Measurements from ENCODE around the gene HSPB2.
"Not testable (repeated sequence)": the region's sequence is repeated elsewhere in the genome, so short reads cannot be mapped to it uniquely, and the experiment has no call there.

HSPB2 gene

GRCh38 chr11:111916768-111917167 lies 4.2 kb downstream of the HSPB2 start:
- no peak for FAIRE-seq

DNA sequence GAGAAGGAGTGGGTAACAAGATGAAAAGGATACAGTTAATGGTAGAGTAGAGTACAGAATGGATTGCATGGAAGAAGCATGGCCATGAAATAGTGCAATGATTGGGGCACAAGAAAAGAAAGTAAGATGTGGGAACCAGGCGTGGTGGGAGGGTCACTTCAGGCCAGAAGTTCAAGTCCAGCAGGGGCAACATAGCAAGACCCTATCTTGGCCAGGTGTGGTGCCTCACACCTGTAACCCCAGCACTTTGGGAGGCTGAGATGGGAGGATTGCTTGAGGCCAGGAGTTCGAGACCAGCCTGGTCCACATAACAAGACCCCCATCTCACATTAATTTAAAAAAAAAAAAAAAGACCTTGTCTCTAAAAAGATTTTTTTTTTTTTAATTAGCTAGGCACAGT lies 4.8 kb downstream of the HSPB2 start:
- no peak for FAIRE-seq

GRCh38 chr11:111917788-111918187 lies 5.3 kb downstream of the HSPB2 start:
- FAIRE-seq, result no peak

GRCh38 chr11:111918390-111919256 lies 6.1 kb downstream of the HSPB2 start, which contains the start of gene C11orf52:
TSS of gene C11orf52 (plus strand) at chr11:111918913. CDS start at chr11:111918973, 60 bp downstream.
- no peak for FAIRE-seq

GRCh38 chr11:111920908-111921307 lies 8.4 kb downstream of the HSPB2 start:
- no peak for FAIRE-seq

DNA sequence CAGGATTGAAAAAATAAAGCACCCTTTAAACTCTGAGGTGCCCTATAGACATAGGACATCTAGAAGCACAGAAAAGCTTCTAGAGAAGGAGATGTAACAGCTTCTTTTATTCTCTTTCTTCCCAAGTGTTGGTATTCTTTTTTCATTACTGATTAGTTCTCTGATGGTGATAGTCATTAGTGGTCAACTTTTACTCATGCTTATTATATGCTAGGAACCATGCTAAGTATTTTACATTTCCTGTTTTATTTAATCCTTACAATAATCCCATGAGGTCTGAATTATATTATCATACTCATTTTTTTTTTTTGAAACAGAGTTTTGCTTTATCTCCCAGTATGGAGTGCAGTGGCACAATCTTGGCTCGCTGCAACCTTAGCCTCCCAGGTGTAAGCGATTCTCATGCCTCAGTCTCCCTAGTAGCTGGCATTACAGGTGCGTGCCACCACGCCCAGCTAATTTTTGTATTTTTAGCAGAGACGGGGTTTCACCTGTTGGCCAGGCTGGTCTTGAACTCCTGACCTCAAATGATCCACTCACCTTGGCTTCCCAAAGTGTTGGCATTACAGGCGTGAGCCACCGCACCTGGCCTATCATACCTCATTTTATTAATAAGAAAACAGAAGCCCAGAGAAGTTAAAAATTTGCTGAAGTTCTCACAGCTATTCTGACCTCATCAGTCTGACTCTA lies 9.2 kb downstream of the HSPB2 start:
- FAIRE-seq, result no peak

GRCh38 chr11:111922803-111923202 lies 10.3 kb downstream of the HSPB2 start:
- FAIRE-seq, result no peak

DNA sequence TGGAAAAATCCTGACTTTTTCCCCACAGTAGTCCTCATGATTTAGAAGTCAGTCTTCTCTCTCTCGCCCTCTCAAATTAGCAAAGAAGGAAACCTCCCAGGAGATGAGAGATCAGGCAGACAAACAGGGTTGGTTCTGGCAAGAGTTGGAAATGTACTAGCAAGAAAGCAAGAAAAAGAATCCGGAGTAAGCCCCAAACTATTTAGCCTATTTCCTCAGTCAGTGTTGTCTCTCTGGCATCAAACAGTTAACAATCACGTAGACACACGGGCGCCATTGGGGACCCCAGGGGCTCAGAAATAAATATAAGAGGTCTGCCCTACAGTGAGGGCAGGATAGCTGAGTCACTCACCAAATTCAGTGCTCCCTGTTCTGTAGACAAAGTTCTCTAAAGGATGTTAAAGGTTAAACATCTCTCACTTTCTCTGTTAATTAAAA lies 10.8 kb downstream of the HSPB2 start:
- FAIRE-seq, result no peak

DNA sequence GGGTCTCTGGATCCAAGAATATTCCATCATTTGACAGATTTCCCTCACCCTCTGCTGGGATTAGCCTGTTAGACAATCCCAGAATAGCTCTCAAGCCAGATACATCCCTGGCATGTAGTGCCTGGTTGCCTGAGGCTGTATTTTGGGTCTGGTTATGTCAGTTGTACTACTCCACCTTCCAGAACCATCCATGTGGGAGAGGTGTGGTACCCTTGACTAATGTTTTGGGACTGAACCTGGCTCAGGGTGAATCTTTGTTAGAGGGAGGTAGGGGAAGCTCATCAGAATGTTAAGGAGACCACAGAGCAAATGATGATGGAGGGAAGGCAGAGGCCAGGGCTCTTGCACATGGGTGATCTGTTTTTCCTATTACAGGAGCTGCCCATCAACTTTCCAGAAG lies 11.4 kb downstream of the HSPB2 start:
- no peak for FAIRE-seq

GRCh38 chr11:111925953-111926352 lies 13.4 kb downstream of the HSPB2 start:
- no peak for FAIRE-seq

GRCh38 chr11:111926505-111927391 lies 14.2 kb downstream of the HSPB2 start:
- FAIRE-seq, result no peak

DNA sequence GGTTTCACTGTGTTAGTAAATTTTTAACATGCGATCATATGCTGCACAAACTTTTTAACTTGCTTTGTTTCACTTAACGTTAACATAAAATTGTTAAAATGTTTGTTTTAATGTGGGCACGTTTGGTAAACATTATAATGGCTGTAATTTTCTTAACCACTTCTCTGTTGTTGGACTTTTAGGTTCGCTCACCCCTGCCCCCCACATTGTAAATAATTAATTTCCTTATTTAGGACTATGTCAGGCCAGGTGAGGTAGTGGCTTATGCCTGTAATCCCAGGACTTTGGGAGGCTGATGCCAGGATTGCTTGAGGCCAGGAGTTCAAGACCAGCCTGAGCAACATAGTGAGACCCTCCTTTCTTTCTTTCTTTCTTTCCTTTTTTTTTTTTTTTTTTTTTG lies 17.9 kb downstream of the HSPB2 start:
- no peak for FAIRE-seq

DNA sequence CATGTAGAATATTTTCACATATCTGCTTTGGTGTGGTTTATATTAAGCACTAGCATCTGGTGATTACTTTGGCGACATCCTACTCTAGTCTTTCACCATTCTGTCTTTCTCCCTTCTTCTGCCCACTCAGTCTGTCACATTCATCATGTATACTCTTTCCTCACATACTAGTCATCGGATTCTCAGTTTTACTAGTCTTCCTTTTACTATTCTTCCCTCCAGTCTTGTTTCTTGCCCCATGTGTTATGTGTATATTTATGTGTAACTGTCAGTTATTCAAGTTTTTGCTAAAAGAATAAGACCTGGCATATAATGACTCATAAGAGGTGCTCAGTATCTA lies 20.0 kb downstream of the HSPB2 start:
- FAIRE-seq, result no peak

DNA sequence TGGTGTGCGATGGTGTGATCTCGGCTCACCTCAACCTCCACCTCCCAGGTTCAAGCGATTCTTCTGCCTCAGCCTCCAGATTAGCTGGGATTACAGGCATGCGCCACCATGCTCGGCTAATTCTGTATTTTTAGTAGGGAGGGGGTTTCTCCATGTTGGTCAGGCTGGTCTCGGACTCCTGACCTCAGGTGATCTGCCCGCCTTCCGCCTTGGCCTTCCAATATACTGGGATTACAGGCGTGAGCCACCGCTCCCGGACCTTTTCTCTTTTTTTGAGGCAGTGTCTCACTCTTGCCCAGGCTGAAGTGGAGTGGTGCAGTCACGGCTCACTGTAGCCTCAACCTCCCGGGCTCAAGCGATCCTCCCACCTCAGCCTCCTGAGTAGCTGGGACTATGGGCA lies 20.6 kb downstream of the HSPB2 start:
- not testable (repeated sequence) for FAIRE-seq

DNA sequence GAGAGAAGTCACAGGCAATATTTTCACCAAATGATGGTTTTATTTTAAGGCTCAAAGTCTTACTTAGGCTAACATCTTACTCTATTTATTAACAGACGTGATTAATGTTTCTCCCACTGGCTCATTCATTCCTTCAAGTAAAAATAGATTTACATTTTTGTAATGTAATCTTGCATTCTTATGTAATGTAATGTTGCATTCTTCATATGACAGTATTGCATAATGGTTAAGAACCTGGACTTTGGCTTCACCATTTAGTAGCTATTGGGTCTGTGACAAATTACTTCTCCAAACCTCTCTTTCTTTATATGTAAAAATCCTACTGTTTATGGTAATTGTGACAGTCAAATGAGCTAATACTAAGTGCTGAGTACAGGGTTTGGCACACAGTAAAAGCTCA lies 21.3 kb downstream of the HSPB2 start:
- FAIRE-seq, result no peak

DNA sequence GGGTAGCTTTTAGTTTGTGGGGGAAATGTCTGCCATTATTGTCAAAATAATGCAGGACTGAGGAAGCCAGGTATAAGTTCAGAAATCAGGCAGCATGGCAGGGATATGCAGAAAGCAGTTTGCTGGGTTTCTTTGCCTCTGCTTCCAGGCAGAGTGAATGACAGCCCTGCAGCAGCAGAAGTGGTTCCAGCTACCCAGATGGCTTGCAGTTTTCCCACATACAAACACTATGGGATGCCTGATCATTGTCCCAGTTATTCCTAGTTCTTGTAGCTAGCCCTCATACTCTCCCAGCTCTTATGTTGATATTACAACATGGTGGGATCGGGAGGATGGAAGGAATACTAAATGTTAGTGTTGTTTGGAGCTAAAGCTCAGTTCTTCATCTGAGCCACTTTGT lies 21.8 kb downstream of the HSPB2 start:
- no peak for FAIRE-seq

DNA sequence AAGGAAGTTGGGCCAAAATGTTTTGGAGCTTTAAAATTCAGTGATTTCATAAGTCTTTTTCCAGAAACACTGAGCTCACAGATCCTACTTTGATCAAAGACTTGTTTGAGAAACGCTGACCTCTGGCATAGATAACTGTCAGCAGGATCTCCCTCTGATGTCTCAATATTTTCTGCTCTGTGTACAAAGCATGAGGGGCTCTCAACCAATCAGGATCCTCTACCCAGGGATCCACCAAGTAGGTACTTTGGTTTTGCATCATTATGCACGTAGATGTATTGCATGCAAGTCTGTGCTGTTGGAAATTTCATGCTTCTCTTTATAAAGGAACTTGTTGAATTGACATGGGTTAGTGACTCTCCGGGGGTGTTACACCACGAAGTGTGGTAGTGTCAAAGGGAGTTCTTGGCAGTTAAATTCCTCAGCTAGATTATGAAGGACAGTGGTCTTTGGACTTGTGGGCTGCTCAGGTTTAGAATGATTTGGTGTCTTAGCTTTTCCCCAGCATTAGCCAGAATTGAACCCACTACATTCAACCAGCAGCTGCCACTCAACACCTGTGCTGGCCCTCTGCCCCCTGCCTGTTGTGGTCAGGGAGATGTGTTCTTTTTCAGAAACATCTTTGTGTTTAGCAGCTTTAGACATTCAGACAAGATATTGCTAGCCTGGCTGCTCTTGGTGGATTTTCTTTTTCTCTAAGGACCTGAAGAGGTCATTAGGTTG lies 22.9 kb downstream of the HSPB2 start:
- FAIRE-seq, result no peak

- no peak for FAIRE-seq
Measured at GRCh38 chr11:111936040-111936540, 23.6 kb downstream of the HSPB2 start.

DNA sequence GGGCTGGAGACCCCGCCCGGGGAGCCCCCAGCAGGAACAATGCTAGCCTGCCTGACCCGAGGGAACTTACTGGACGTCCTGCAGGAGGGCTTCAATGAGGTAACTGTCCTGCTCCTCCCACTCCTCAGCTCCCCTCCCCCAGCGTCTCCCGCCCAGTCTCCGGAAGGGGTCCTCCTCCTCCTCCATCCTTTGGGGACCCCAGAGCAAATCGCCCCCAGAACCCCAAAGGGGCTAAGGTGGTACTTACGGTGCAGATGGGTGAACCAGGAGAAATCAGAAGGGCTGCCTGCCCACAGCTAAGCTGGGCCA lies 24.9 kb downstream of the HSPB2 start:
- FAIRE-seq, result no peak

DNA sequence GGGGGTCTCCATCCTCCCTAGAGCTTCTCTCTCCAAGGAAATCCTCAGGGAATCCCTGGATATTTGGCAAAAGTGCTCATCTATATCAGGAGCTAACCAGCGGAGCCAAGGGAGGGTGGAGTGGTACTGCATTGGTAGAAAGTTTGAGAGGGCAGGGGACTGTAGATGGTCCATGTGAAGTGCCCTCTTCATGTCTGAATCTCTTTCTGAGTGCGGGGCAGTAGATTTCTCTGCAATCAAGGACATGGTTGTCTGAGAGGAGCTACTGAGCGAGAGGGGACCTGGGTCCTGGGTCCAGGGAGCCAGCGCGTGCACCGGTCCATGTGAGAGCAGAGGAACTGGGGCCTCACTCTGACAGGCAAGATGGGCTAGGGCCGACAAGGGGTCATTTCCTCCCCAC lies 25.3 kb downstream of the HSPB2 start:
- FAIRE-seq, result no peak

GRCh38 chr11:111938687-111939160 lies 26.2 kb downstream of the HSPB2 start:
- FAIRE-seq, result no peak
